HCT116 (cell line): Measurements from ENCODE around the gene SLC11A1. TPM values are rescaled to one million over a fixed set of nuclear protein-coding genes. Genes with fewer than 3 reads are reported as not detected.

Experiments used
- ATAC-seq: fragments of 200-7000 bp; cut with Tn5 transposase; 2 replicates; pipeline ENCODE4 v1.9.1; 2020; ENCODE audit warnings: mild to moderate bottlenecking, moderate library complexity
- BruUV-seq: library from RNA; stranded (reverse); fragments of 400-500 nt; replicated peaks from 2 replicates; lab custom pipeline; 2021; lab: Mats Ljungman, UMichigan
- CTCF ChIA-PET: fragments of 300-600 bp; sonication (Branson Sonifier 250); formaldehyde crosslinking; loops from one replicate; lab custom pipeline; 2021; ENCODE audit warnings: antibody characterized with exemption; lab: Charles Lee
- POLR2A ChIA-PET: fragments of 300-600, 350-600 bp; sonication (Branson Sonifier 250); formaldehyde crosslinking; loops from one replicate; lab custom pipeline; 2021; ENCODE audit warnings: antibody characterized with exemption; lab: Charles Lee
- RAD21 ChIA-PET, 2 experiments: fragments of 300-600 bp; sonication (Branson Sonifier 250); formaldehyde crosslinking; loops; one replicate each; lab custom pipeline; 2023; ENCODE audit warnings: low total read pairs in 2 of 2; ENCODE audit not compliant: uncharacterized antibody in 2 of 2, unreplicated experiment in 2 of 2, low non-redundant PET in 1 of 2; lab: Charles Lee
- DNase-seq: peaks from one replicate; pipeline ENCODE4 v3.0.0-alpha.2; 2010; ENCODE audit warnings: low read depth, low spot score
- H2AFZ ChIP-seq: fragments of 200-600 bp; shearing (Covaris generic), sonication (generic); 2 replicates; pipeline ENCODE4 v1.6.1; 2017; ENCODE audit warnings: low read depth, mixed run types, mixed read lengths, antibody characterized with exemption, low read length; ENCODE audit not compliant: poor library complexity, severe bottlenecking
- H3K27ac ChIP-seq: 2 replicates; pipeline ENCODE4 v1.5.1; 2012; ENCODE audit warnings: low read depth, low read length
- H3K27me3 ChIP-seq: fragments of 200-600 bp; sonication (generic); 2 replicates; pipeline ENCODE4 v1.6.1; 2016; ENCODE audit warnings: mixed run types, low read length, mixed read lengths; ENCODE audit not compliant: insufficient read depth
- H3K36me3 ChIP-seq, 2 experiments: fragments of 200-500 bp in 1 of 2; fragments of 200-600 bp in 1 of 2; sonication (Bioruptor generic) in 1 of 2; sonication (generic) in 1 of 2; 2 replicates each; pipeline versions ENCODE4 v1.5.1 to v1.6.1; 2014 to 2016; ENCODE audit warnings: low read length in 2 of 2, inconsistent platforms in 1 of 2, mixed read lengths in 1 of 2, mixed run types in 1 of 2; ENCODE audit not compliant: insufficient read depth in 2 of 2, control insufficient read depth in 1 of 2
- H3K4me1 ChIP-seq, 2 experiments: fragments of 200-600 bp in 1 of 2; sonication (generic) in 1 of 2; 2 replicates each; pipeline versions ENCODE4 v1.5.1 to v1.6.1; 2012 to 2017; ENCODE audit warnings: low read length in 2 of 2, inconsistent platforms in 1 of 2, mild to moderate bottlenecking in 1 of 2, mixed read lengths in 1 of 2, mixed run types in 1 of 2, moderate library complexity in 1 of 2; ENCODE audit not compliant: insufficient read depth in 2 of 2, control insufficient read depth in 1 of 2
- H3K4me2 ChIP-seq: fragments of 200-600 bp; sonication (generic); 2 replicates; pipeline ENCODE4 v1.6.1; 2017; ENCODE audit warnings: mixed run types, low read length, mixed read lengths
- H3K4me3 ChIP-seq, 2 experiments: fragments of 200-600 bp in 1 of 2; sonication (generic) in 1 of 2; replicated peaks in 1 of 2; 2 replicates each; pipeline ENCODE4 v1.5.1; 2011 to 2016; ENCODE audit warnings: low read length in 2 of 2, control low read depth in 1 of 2, low read depth in 1 of 2, mild to moderate bottlenecking in 1 of 2, mixed read lengths in 1 of 2, mixed run types in 1 of 2
- H3K79me2 ChIP-seq: fragments of 200-600 bp; sonication (generic); 2 replicates; pipeline ENCODE4 v1.6.1; 2017; ENCODE audit warnings: mild to moderate bottlenecking, mixed run types, low read length, moderate library complexity, mixed read lengths; ENCODE audit not compliant: insufficient read depth
- H3K9ac ChIP-seq: fragments of 200-600 bp; sonication (generic); 2 replicates; pipeline ENCODE4 v1.6.1; 2016; ENCODE audit warnings: low read length, mixed read lengths
- H3K9me2 ChIP-seq: fragments of 200-600 bp; sonication (generic), shearing (Covaris generic); 2 replicates; pipeline ENCODE4 v1.6.1; 2017; ENCODE audit warnings: mixed run types, mild to moderate bottlenecking, moderate library complexity; ENCODE audit not compliant: insufficient read depth
- H3K9me3 ChIP-seq, 2 experiments: fragments of 200-500 bp in 1 of 2; fragments of 200-600 bp in 1 of 2; sonication (Bioruptor generic) in 1 of 2; sonication (generic) in 1 of 2; 2 replicates each; pipeline ENCODE4 v1.6.1; 2014 to 2017; ENCODE audit warnings: low read length in 2 of 2, mixed read lengths in 2 of 2, inconsistent platforms in 1 of 2, low read depth in 1 of 2, mild to moderate bottlenecking in 1 of 2, mixed run types in 1 of 2, moderate library complexity in 1 of 2; ENCODE audit not compliant: control insufficient read depth in 1 of 2, insufficient read depth in 1 of 2
- H4K20me1 ChIP-seq: fragments of 200-600 bp; sonication (generic), shearing (Covaris generic); 2 replicates; pipeline ENCODE4 v1.6.1; 2017; ENCODE audit warnings: mixed run types, mild to moderate bottlenecking, moderate library complexity; ENCODE audit not compliant: insufficient read depth
- ATF3 ChIP-seq: IDR thresholded peaks from 2 replicates; pipeline ENCODE4 v1.6.1; 2012
- CEBPB ChIP-seq: IDR thresholded peaks from 2 replicates; pipeline ENCODE4 v1.6.1; 2012; ENCODE audit warnings: low read depth
- EGR1 ChIP-seq: IDR thresholded peaks from 2 replicates; pipeline ENCODE4 v1.6.1; 2012; ENCODE audit warnings: low read depth
- FOSL1 ChIP-seq: IDR thresholded peaks from 2 replicates; pipeline ENCODE4 v1.6.1; 2012; ENCODE audit warnings: low read depth
- REST ChIP-seq: IDR thresholded peaks from 2 replicates; pipeline ENCODE4 v1.6.1; 2012; ENCODE audit warnings: low read depth
- SP1 ChIP-seq: IDR thresholded peaks from 2 replicates; pipeline ENCODE4 v1.6.1; 2012; ENCODE audit warnings: low read depth
- SRF ChIP-seq: IDR thresholded peaks from 2 replicates; pipeline ENCODE4 v1.6.1; 2012; ENCODE audit warnings: low read depth
- YY1 ChIP-seq: IDR thresholded peaks from 2 replicates; pipeline ENCODE4 v1.6.1; 2011; ENCODE audit warnings: low read length, low read depth, moderate library complexity, mild to moderate bottlenecking; ENCODE audit not compliant: insufficient replicate concordance; ENCODE audit errors: extremely low read depth
- ZFX ChIP-seq: fragments of 450-650 bp; IDR thresholded peaks from 2 replicates; pipeline ENCODE4 v1.6.1; 2017
- intact Hi-C: fragments of 100-400 bp; cut with micrococcal nuclease; formaldehyde crosslinking; loops from 2 replicates; pipeline ENCODE4 v1.10.0; 2022
- total RNA-seq: library from RNA; stranded (reverse); gene quantifications from one replicate; pipeline ENCODE4 v1.2.1, GENCODE V29; 2021; ENCODE audit not compliant: unreplicated experiment

Gene SLC11A1
- total RNA-seq, 1 experiment from 2014 or later: 0.42 TPM

GRCh38 chr2:218360453-218360852 lies 21.6 kb upstream of the SLC11A1 start:
- H3K9me3 ChIP-seq: no peaks in the 10 kb centered on the region
- no peak overlapping the region for H3K4me2 ChIP-seq
- H3K79me2 ChIP-seq: no peaks in the 10 kb centered on the region
- POLR2A ChIA-PET: no interaction called here
- H2AFZ ChIP-seq: no peak overlapping the region
- TF ChIP-seq REST (no peak), SRF (no peak), CEBPB (no peak), ZFX (no peak), ATF3 (no peak), YY1 (no peak), SP1 (no peak), EGR1 (no peak), FOSL1 (no peak)
- TF ChIP-seq, all 23 proteins: peak for 0
- intact Hi-C loops: no loop called here
- Histone ChIP-seq H4K20me1 (no peaks in the 10 kb centered on the region), H3K27me3 (no peaks in the 10 kb centered on the region), H3K4me3 (no peak overlapping the region), H3K4me1 (peaks cover 8 to 19% of the 10 kb centered on the region in 2 experiments; a peak in 3 of 4 replicates), H3K9ac (no peak overlapping the region), H3K36me3 (no peaks in the 10 kb centered on the region), H3K9me2 (no peaks in the 10 kb centered on the region), H3K27ac (no peak overlapping the region)
- ChIA-PET CTCF (no interaction called here), RAD21 (no interaction called here)
- no TSS peak for BruUV-seq
- DNase-seq (no peak), ATAC-seq (no peak)
